DOHH2 (cell line): ENCODE measurements around the gene TBC1D2B.
"Not testable (repeated sequence)": the region's sequence is repeated elsewhere in the genome, so short reads cannot be mapped to it uniquely, and the experiment has no call there.

Source experiments
- H3F3A ChIP-seq: fragments of 200-600 bp; sonication (generic), shearing (Covaris generic); 2 replicates; pipeline ENCODE4 v1.6.0; 2016; ENCODE audit warnings: antibody characterized with exemption, mild to moderate bottlenecking; ENCODE audit not compliant: control insufficient read depth, insufficient read depth
- H3K27ac ChIP-seq: fragments of 200-600 bp; sonication (generic); 2 replicates; pipeline ENCODE4 v1.5.1; 2014; ENCODE audit warnings: low read depth, mild to moderate bottlenecking, low read length, moderate library complexity
- H3K27me3 ChIP-seq: fragments of 200-600 bp; sonication (generic); 2 replicates; pipeline ENCODE4 v1.6.1; 2014; ENCODE audit warnings: mild to moderate bottlenecking, low read length, mixed read lengths; ENCODE audit not compliant: control insufficient read depth
- H3K36me3 ChIP-seq: fragments of 200-600 bp; sonication (generic); 2 replicates; pipeline ENCODE4 v1.6.1; 2014; ENCODE audit warnings: mild to moderate bottlenecking, low read length, moderate library complexity, mixed read lengths; ENCODE audit not compliant: control insufficient read depth
- H3K4me1 ChIP-seq: fragments of 200-600 bp; sonication (generic); 2 replicates; pipeline ENCODE4 v1.6.1; 2014; ENCODE audit warnings: mild to moderate bottlenecking, low read length, mixed read lengths; ENCODE audit not compliant: control insufficient read depth
- H3K4me2 ChIP-seq: fragments of 200-600 bp; sonication (generic); 2 replicates; pipeline ENCODE4 v1.6.0; 2014; ENCODE audit warnings: mild to moderate bottlenecking, low read length, moderate library complexity
- H3K4me3 ChIP-seq: fragments of 200-600 bp; sonication (generic); 2 replicates; pipeline ENCODE4 v1.5.1; 2014; ENCODE audit warnings: mild to moderate bottlenecking, low read length, mixed read lengths
- H3K79me2 ChIP-seq: fragments of 200-600 bp; sonication (generic); 2 replicates; pipeline ENCODE4 v1.6.1; 2014; ENCODE audit warnings: mild to moderate bottlenecking, low read length, mixed read lengths; ENCODE audit not compliant: control insufficient read depth
- H3K9me2 ChIP-seq: fragments of 200-600 bp; sonication (generic); replicated peaks from 2 replicates; pipeline ENCODE4 v1.6.1; 2014; ENCODE audit warnings: mild to moderate bottlenecking, low read length, mixed read lengths; ENCODE audit not compliant: control insufficient read depth
- H3K9me3 ChIP-seq: fragments of 200-600 bp; sonication (generic); 2 replicates; pipeline ENCODE4 v1.6.1; 2014; ENCODE audit warnings: antibody characterized with exemption, low read length, mixed read lengths; ENCODE audit not compliant: control insufficient read depth, insufficient read depth
- H4K20me1 ChIP-seq: fragments of 200-600 bp; sonication (generic); 2 replicates; pipeline ENCODE4 v1.6.0; 2014; ENCODE audit warnings: low read depth, mild to moderate bottlenecking, antibody characterized with exemption, low read length, moderate library complexity; ENCODE audit not compliant: control insufficient read depth, insufficient read depth
- EZH2phosphoT487 ChIP-seq: fragments of 200-600 bp; sonication (generic); IDR thresholded peaks from 2 replicates; pipeline ENCODE4 v1.6.1; 2017; ENCODE audit warnings: borderline replicate concordance, mild to moderate bottlenecking, antibody characterized with exemption, low read length, moderate library complexity, mixed read lengths
- TF ChIP-seq, protein P1 (sequence below): fragments of 200-600 bp; sonication (generic); IDR thresholded peaks from one replicate; pipeline ENCODE4 v1.5.1; 2014; ENCODE audit warnings: antibody characterized with exemption, mild to moderate bottlenecking, low read depth, low read length; ENCODE audit not compliant: poor library complexity, severe bottlenecking

Gene TBC1D2B

DNA sequence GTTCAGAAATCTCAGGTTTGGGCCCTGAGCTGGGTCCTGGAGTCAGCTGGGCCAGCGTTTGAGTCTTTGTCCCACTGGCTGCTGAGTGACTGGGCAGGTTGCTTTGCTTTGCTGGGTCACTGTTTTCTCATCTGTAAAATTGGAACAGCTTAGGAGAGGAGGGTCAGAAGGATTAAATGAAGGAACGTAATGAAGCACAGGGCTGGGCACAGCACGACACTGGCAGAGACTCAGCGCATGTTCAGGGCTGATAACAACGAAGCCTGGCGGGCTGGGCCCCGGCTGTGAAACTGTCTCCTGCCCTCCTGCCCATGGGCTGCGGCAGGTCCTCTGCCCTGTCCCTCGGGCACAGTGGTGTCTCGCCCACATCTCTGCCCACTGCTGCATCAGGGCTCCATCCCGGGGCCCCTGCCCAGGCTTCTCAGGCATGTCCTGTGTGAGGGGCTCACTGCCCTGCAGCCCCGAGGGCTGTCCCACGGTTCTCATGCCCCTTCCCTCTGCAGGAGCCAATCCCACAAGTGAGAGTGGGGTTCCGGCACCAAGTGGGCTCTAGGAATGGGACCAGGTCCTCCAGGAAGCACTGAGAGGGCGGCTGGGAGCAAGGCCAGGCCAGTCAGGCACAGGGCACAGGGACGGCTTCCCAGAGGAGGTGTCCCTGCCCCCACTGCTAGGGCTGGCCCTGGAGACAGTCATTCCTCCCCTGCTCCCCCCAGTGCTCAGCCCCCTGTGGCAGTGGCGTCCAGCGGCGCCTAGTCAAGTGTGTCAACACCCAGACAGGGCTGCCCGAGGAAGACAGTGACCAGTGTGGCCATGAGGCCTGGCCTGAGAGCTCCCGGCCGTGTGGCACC, 88.0 kb downstream of the TBC1D2B start:
- H3K27ac ChIP-seq = no peak overlapping the region
- no peak overlapping the region; the same call in 1 of the 2 replicates for H3K4me3 ChIP-seq
- H4K20me1 ChIP-seq = peaks cover 11% of the 10 kb centered on the region; the same call in 1 of the 2 replicates
- H3K36me3 ChIP-seq = no peaks in the 10 kb centered on the region
- H3F3A ChIP-seq = 0 out of 2 replicates have a peak, but pooled peaks cover 3% of the 10 kb centered on the region
- no peaks in the 10 kb centered on the region for H3K9me3 ChIP-seq
- no peaks in the 10 kb centered on the region for H3K79me2 ChIP-seq
- peak overlapping the region; percentile 60 for H3K4me2 ChIP-seq
- H3K4me1 ChIP-seq = peaks cover 46% of the 10 kb centered on the region
- TF ChIP-seq, protein P1, sequence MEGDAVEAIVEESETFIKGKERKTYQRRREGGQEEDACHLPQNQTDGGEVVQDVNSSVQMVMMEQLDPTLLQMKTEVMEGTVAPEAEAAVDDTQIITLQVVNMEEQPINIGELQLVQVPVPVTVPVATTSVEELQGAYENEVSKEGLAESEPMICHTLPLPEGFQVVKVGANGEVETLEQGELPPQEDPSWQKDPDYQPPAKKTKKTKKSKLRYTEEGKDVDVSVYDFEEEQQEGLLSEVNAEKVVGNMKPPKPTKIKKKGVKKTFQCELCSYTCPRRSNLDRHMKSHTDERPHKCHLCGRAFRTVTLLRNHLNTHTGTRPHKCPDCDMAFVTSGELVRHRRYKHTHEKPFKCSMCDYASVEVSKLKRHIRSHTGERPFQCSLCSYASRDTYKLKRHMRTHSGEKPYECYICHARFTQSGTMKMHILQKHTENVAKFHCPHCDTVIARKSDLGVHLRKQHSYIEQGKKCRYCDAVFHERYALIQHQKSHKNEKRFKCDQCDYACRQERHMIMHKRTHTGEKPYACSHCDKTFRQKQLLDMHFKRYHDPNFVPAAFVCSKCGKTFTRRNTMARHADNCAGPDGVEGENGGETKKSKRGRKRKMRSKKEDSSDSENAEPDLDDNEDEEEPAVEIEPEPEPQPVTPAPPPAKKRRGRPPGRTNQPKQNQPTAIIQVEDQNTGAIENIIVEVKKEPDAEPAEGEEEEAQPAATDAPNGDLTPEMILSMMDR = no peak
- TF ChIP-seq EZH2phosphoT487 = no peak
- H3K9me2 ChIP-seq = no peaks in the 10 kb centered on the region
- H3K27me3 ChIP-seq = no peaks in the 10 kb centered on the region

DNA sequence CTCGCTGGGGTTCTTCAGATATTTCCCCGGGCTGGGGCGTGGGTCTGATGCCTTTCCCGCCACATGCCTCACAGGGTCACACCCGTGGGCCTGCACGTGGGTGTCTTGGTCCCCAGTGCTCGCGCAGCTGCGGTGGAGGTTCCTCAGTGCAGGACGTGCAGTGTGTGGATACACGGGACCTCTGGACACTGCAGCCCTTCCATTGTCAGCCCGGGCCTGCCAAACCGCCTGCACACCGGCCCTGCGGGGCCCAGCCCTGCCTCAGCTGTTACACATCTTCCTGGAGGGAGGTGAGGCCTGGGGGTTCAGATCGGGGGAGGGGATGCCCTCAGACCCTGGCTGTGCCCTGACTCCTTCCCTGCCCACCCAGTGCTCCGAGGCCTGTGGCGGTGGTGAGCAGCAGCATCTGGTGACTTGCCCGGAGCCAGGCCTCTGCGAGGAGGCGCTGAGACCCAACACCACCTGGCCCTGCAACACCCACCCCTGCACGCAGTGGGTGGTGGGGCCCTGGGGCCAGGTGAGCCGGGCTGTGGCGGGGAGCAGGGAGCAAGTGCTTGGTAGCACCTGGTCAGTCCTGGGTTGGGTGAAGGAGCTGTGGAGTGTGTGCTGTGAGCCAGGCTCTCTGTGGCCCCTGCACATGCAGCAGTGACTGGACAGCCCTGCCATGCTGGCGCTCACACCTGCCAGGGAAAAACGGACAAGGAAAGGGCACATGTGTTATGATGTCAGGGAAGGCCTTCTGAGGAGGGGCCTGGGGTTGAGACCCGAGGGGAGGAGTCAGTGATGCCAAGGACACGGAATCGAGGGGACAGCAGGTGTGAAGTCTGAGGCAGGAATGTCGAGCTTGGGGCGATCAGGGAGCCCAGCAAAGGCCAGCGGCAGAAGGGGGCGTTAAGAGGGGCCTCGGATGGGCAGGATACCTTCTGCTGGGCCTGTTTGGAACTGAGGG, 88.9 kb downstream of the TBC1D2B start:
- Histone ChIP-seq H3K4me3 (no peak overlapping the region), H3K9me2 (no peaks in the 10 kb centered on the region), H3F3A (0 out of 2 replicates have a peak, but pooled peaks cover 3% of the 10 kb centered on the region), H3K27me3 (no peaks in the 10 kb centered on the region), H3K4me2 (no peak overlapping the region), H3K36me3 (no peaks in the 10 kb centered on the region), H4K20me1 (peaks cover 10% of the 10 kb centered on the region; the same call in 1 of the 2 replicates), H3K27ac (no peak overlapping the region), H3K4me1 (peaks cover 37% of the 10 kb centered on the region), H3K79me2 (no peaks in the 10 kb centered on the region), H3K9me3 (no peaks in the 10 kb centered on the region)
- TF ChIP-seq, protein P1 = no peak
- TF ChIP-seq EZH2phosphoT487 = no peak

DNA sequence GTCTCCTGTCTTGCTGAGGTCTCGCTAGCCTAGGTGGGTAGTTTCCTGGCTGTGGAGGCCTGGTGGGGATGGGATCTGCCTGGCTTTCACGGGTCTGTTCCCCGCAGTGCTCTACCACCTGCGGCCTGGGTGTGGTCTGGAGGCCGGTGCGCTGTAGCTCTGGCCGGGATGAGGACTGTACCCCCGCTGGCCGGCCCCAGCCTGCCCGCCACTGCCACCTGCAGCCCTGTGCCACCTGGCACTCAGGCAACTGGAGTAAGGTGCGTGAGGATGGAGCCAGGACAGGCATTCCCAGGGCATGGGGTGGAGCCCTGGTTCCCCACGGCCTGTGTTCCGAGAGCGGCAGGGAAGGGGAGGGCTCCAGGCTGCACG, 89.8 kb downstream of the TBC1D2B start:
- not testable (repeated sequence) for H3F3A ChIP-seq, H3K9me2 ChIP-seq, H3K9me3 ChIP-seq, H3K36me3 ChIP-seq, H3K4me2 ChIP-seq, H3K4me3 ChIP-seq, H3K27ac ChIP-seq, H3K79me2 ChIP-seq, H3K27me3 ChIP-seq, H4K20me1 ChIP-seq
- H3K4me1 ChIP-seq = peaks cover 28% of the 10 kb centered on the region
